Vagina (tissue), 2 donors: ENCODE measurements around the gene MARVELD1. TPM values are rescaled to one million over a fixed set of nuclear protein-coding genes. Genes with fewer than 3 reads are reported as not detected.
A peak's percentile ranks its signal among the peaks of the same experiment; 100 is the strongest.

Source experiments
- DNase-seq, 2 donors: peaks; one replicate each; pipeline ENCODE4 v3.0.0-alpha.2; 2017; ENCODE audit errors: extremely low spot score in 2 of 2
- H3K27ac ChIP-seq: fragments of 200-600 bp; sonication (generic); one replicate; pipeline ENCODE4 v1.5.1; 2019
- H3K27me3 ChIP-seq: fragments of 200-600 bp; sonication (generic); one replicate; pipeline ENCODE4 v1.5.1; 2019
- H3K36me3 ChIP-seq, 2 donors: fragments of 200-600 bp; sonication (generic); one replicate each; pipeline ENCODE4 v1.5.1; 2017 to 2019
- H3K4me1 ChIP-seq: fragments of 200-600 bp; sonication (generic); one replicate; pipeline ENCODE4 v1.5.1; 2019
- H3K4me3 ChIP-seq, 2 donors: fragments of 200-600 bp; sonication (generic); 1 replicate in 1 of 2; 2 replicates in 1 of 2; pipeline ENCODE4 v1.5.1; 2016 to 2019
- H3K9me3 ChIP-seq: fragments of 200-600 bp; sonication (generic); one replicate; pipeline ENCODE4 v1.5.1; 2019
- CTCF ChIP-seq, 3 experiments: fragments of 450-650 bp in 2 of 3; fragments of 200-600 bp in 1 of 3; sonication (generic) in 1 of 3; IDR thresholded peaks; one replicate each; pipeline ENCODE4 v1.5.1; 2017 to 2019; ENCODE audit warnings: antibody characterized with exemption in 3 of 3, mild to moderate bottlenecking in 2 of 3, moderate library complexity in 2 of 3
- POLR2A ChIP-seq, 2 donors: fragments of 450-650 bp; IDR thresholded peaks; one replicate each; pipeline ENCODE4 v1.6.1; 2017; ENCODE audit warnings: antibody characterized with exemption in 2 of 2, mild to moderate bottlenecking in 2 of 2, moderate library complexity in 2 of 2
- POLR2AphosphoS5 ChIP-seq, 2 donors: sonication (generic); formaldehyde crosslinking; IDR thresholded peaks; one replicate each; pipeline ENCODE4 v1.9.0; 2017; ENCODE audit warnings: antibody characterized with exemption in 2 of 2, mild to moderate bottlenecking in 2 of 2, low read depth in 1 of 2; ENCODE audit not compliant: insufficient read depth in 1 of 2
- intact Hi-C: fragments of 100-400 bp; cut with DNase I; formaldehyde crosslinking; loops from one replicate; pipeline ENCODE4 v1.15.1; 2023
- total RNA-seq: library from RNA; depleted of rRNA; stranded (reverse); fragments of >200 nt; gene quantifications from one replicate; pipeline ENCODE4 v1.2.3, GENCODE V29; 2016

The MARVELD1 gene
- total RNA-seq, 1 donor from 2014 or later, result 24.1 TPM

GRCh38 chr10:97732052-97732359 lies 18.5 kb downstream of the MARVELD1 start:
- intact Hi-C loops, result loop anchor here (10.0 kb wide), 1 partner anchor 57 kb away; no protein-coding TSS in a partner anchor
- no peak for TF ChIP-seq CTCF (IDR thresholded peaks at IDR 0.05)
- TF ChIP-seq POLR2AphosphoS5 (IDR thresholded peaks at IDR 0.05; ENCODE audit: insufficient read depth in 1 of 2, low read depth in 1 of 2), result no peak
- TF ChIP-seq POLR2A (IDR thresholded peaks at IDR 0.05), result no peak
- H3K36me3 ChIP-seq, result no peaks in the 10 kb centered on the region
- H3K27ac ChIP-seq, result no peak overlapping the region
- no peaks in the 10 kb centered on the region for H3K27me3 ChIP-seq
- H3K4me3 ChIP-seq, result no peak overlapping the region
- no peaks in the 10 kb centered on the region for H3K9me3 ChIP-seq
- H3K4me1 ChIP-seq, result peaks cover 6% of the 10 kb centered on the region
- no peak for DNase-seq

GRCh38 chr10:97733256-97733655 lies 19.7 kb downstream of the MARVELD1 start:
- no peak for TF ChIP-seq POLR2AphosphoS5 (IDR thresholded peaks at IDR 0.05; ENCODE audit: insufficient read depth in 1 of 2, low read depth in 1 of 2)
- TF ChIP-seq POLR2A (IDR thresholded peaks at IDR 0.05), result no peak
- TF ChIP-seq CTCF (IDR thresholded peaks at IDR 0.05), result no peak
- H3K36me3 ChIP-seq, result no peaks in the 10 kb centered on the region
- H3K4me3 ChIP-seq, result no peak overlapping the region
- H3K27me3 ChIP-seq, result no peaks in the 10 kb centered on the region
- no peak for DNase-seq
- peaks cover 13% of the 10 kb centered on the region for H3K4me1 ChIP-seq
- H3K27ac ChIP-seq, result no peak overlapping the region
- no peaks in the 10 kb centered on the region for H3K9me3 ChIP-seq
- intact Hi-C loops, result loop anchor here (10.0 kb wide), 1 partner anchor 58 kb away; no protein-coding TSS in a partner anchor

GRCh38 chr10:97734021-97734420 lies 20.5 kb downstream of the MARVELD1 start:
- Histone ChIP-seq H3K27ac (no peak overlapping the region), H3K27me3 (no peaks in the 10 kb centered on the region), H3K4me3 (no peak overlapping the region), H3K36me3 (no peaks in the 10 kb centered on the region), H3K4me1 (peaks cover 21% of the 10 kb centered on the region), H3K9me3 (no peaks in the 10 kb centered on the region)
- TF ChIP-seq POLR2AphosphoS5 (IDR thresholded peaks at IDR 0.05; ENCODE audit: insufficient read depth in 1 of 2, low read depth in 1 of 2) (no peak), CTCF (IDR thresholded peaks at IDR 0.05) (no peak), POLR2A (IDR thresholded peaks at IDR 0.05) (no peak)
- intact Hi-C loops, result loop anchor here (10.0 kb wide), 1 partner anchor 59 kb away; no protein-coding TSS in a partner anchor
- DNase-seq, result no peak

- Histone ChIP-seq H3K36me3 (peaks cover 0 to 7% of the 10 kb centered on the region in 2 donors), H3K9me3 (no peaks in the 10 kb centered on the region), H3K4me1 (peaks cover 31% of the 10 kb centered on the region), H3K4me3 (peak overlapping the region; percentile 73 to 77), H3K27ac (peak overlapping the region; percentile 84), H3K27me3 (no peaks in the 10 kb centered on the region)
- no peak for TF ChIP-seq POLR2A (IDR thresholded peaks at IDR 0.05)
- TF ChIP-seq POLR2AphosphoS5 (IDR thresholded peaks at IDR 0.05; ENCODE audit: insufficient read depth in 1 of 2, low read depth in 1 of 2), result no peak
- no peak for TF ChIP-seq CTCF (IDR thresholded peaks at IDR 0.05)
- DNase-seq, result no peak
- intact Hi-C loops, result loop anchor here (10.0 kb wide), 1 partner anchor 62 kb away; no protein-coding TSS in a partner anchor
Measured at GRCh38 chr10:97736403-97736901, 22.9 kb downstream of the MARVELD1 start.
